GM20000 (cell line): Measurements from ENCODE around the gene SUGP2.

Experiments
- DNase-seq: peaks from one replicate; pipeline ENCODE4 v3.0.0; 2012; ENCODE audit warnings: low spot score
- TF ChIP-seq, protein P1 (sequence below): IDR thresholded peaks from 2 replicates; pipeline ENCODE4 v1.5.1; 2012; ENCODE audit warnings: mild to moderate bottlenecking, control low read depth; ENCODE audit errors: extremely low read depth, missing control alignments

SUGP2 gene

DNA sequence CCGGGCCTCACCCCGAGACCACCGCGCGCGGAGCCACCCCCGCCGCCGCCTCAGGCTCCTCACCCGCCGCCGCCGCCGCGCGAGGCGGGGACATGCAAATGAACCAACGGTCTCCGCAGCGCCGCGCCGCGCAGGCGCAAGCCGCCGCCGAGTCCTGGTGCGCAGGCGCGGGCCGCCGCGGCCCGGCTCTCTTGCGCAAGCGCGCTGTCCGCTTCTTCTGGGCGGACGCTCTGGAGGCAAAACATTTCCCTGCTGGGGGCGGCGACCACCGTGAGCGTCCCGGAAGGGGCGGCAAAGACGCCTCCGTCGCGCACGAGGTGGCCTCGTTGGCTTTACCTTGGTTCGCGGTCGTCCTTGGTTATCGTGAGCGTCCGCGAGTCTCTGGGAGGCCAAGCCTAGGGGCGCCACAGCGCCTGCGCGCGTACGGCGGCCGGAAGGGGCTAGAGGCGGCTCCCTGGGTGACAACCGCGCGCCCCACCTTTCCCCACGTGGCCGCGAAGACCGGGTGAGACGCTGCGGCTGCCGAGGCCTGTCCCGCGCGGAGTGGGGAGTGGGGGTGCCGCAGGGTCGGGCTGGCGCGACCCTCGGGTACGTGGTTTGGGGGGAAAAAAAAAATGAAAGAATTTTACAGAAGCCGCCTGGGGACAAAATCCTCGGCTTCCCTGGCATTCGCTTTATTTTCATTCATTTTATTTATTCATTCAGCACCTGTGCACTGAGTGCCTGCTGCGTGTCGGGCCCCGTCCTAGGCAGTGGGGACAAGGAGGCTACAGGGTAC, at the start of gene SUGP2, which contains the start of gene ARMC6:
TSS of gene SUGP2 (minus strand) at position 92 of the 778 bp plus-strand sequence. CDS start 2,446 bp downstream, outside the sequence.
TSS of gene ARMC6 (plus strand) at position 178 of the 778 bp plus-strand sequence. CDS start 607 bp downstream, outside the sequence.
- DNase-seq = peak; percentile 99
- TF ChIP-seq, protein P1, sequence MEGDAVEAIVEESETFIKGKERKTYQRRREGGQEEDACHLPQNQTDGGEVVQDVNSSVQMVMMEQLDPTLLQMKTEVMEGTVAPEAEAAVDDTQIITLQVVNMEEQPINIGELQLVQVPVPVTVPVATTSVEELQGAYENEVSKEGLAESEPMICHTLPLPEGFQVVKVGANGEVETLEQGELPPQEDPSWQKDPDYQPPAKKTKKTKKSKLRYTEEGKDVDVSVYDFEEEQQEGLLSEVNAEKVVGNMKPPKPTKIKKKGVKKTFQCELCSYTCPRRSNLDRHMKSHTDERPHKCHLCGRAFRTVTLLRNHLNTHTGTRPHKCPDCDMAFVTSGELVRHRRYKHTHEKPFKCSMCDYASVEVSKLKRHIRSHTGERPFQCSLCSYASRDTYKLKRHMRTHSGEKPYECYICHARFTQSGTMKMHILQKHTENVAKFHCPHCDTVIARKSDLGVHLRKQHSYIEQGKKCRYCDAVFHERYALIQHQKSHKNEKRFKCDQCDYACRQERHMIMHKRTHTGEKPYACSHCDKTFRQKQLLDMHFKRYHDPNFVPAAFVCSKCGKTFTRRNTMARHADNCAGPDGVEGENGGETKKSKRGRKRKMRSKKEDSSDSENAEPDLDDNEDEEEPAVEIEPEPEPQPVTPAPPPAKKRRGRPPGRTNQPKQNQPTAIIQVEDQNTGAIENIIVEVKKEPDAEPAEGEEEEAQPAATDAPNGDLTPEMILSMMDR = no peak

DNA sequence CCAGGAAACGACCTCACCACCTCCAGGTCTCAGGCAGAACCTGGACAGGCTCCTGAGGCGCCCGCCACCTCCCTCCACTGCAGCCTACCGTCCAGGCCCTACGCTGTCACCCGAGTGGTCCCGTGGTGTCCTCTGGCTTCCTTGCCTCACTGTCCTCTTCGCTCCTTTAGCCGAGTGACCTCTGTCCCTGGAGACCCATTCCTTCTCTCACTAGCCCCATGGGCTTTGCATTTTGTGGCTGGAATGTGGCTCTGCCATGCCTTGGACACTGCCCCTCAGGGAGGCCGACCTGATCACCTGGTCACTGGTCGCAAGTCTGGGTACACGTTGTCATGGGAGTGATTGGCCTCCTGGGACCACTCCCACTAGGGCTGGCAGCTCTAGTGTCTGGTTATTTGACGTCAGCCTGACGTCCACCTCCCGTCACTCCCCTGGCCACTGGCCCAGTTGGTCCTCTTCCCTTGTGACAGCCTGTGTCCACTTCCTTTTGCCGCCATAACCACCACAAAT, 48.4 kb upstream of the SUGP2 start:
- no peak for DNase-seq
- TF ChIP-seq, protein P1 = no peak

DNA sequence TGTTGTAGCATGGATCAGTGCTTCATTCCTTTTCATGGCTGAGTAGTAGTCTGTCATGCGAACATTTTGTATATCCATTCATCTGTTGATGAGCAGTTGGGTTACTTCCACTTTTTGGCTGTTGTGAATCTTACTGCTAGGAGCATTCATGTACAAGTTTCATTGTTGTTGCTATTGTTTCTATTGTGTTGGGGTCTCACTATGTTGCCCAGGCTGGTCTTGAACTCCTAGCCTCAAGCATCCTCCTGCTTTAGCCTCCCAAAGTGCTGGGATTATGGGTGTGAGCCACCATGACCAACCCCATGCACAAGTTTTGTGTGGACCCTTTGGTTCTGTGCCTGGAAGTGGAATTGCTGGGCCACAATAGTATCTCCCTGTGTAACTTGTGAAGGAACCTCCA, 46.3 kb upstream of the SUGP2 start:
- DNase-seq = no peak
- TF ChIP-seq, protein P1 = no peak

DNA sequence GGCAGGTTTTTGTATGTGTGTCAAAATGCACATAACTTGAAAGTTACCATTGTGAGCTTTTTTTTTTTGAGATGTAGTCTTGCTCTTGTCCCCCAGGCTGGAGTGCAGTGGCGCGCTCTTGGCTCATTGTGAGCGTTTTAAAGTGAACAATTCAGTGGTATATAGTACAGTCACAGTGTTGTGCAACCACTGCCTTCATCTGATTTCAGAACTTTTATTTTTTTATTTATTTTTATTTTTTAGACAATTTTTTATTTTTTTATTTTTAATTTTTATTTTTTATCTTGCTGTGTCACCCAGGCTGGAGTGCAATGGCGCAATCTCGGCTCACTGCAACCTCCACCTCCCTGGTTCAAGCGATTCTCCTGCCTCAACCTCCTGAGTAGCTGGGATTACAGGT, 45.5 kb upstream of the SUGP2 start:
- DNase-seq = no peak
- TF ChIP-seq, protein P1 = no peak

DNA sequence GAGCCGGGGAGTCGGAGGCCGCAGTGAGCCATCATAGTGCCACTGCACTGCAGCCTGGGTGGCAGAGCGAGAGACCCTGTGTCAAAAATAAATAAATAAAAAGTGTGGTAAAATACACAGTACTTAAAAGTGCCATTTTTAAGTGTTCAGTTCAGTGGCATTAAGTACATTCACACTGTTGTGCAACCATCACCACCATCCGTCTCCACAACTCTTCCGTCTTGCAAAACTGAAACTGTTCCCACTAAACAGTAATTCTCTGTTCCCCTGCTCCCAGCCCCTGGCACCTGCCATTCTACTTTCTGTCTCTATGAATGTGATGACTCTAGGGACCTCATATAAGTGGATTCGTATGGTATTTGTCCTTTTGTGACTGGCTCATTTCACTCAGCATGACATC, 43.8 kb upstream of the SUGP2 start:
- TF ChIP-seq, protein P1 = no peak
- DNase-seq = no peak

DNA sequence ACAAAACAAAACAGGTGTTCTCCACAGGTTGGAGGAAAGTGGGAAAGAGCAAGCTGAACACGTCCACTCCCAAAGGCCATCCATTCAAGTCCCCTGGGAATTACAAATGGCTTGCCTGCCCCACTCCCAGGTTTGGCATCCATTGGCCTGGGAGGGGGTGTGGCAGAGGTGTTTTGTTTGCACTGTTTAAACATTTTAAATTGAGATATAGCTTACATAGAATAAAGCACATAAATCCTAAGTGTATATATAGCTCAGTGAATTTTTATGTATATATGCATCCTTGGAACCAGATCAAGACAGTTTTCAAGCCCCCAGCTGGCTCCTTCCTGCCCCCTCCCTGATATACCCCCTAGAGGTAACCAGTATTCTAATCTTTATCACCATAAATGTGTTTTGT, 43.2 kb upstream of the SUGP2 start:
- TF ChIP-seq, protein P1 = no peak
- no peak for DNase-seq

DNA sequence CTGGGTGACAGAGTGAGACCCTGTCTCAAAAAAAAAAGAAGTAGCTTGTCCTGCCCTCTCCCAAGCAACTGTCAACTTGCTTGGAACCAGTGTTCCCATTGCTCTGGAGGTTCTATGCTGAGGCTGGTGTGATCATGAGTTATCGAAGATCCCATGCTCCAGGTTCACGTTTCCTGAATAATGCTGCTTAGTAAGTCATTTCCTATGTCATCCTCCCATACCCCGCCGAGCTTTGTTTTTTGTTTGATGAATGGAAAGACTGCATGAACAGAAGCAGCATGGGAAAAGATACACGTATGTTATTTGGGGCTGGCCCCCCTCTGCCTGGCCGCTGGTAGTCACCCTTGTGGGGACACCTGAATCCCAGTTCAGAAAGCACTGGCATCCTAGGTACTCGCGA, 41.8 kb upstream of the SUGP2 start:
- DNase-seq = no peak
- TF ChIP-seq, protein P1 = no peak
